HepG2 (cell line): Measurements from ENCODE around the gene NR2F1. TPM values are rescaled to one million over a fixed set of nuclear protein-coding genes. Genes with fewer than 3 reads are reported as not detected.

Experiments used
- CBFB ChIP-seq: sonication (generic); formaldehyde crosslinking; IDR thresholded peaks from 2 replicates; pipeline ENCODE4 v1.4.0; 2020; ENCODE audit warnings: missing genetic modification reagents
- DBP ChIP-seq: sonication (generic); formaldehyde crosslinking; IDR thresholded peaks from 2 replicates; pipeline ENCODE4 v1.4.0; 2020; ENCODE audit warnings: missing genetic modification reagents; ENCODE audit errors: not compliant biosample characterization
- DR1 ChIP-seq: sonication (generic); formaldehyde crosslinking; IDR thresholded peaks from 2 replicates; pipeline ENCODE4 v1.8.0; 2021; ENCODE audit warnings: mild to moderate bottlenecking, missing genetic modification reagents, inconsistent platforms
- FOXK1 ChIP-seq: sonication (generic); formaldehyde crosslinking; IDR thresholded peaks from 2 replicates; pipeline ENCODE4 v1.4.0; 2020; ENCODE audit warnings: low read depth, missing genetic modification reagents, borderline replicate concordance
- HDAC6 ChIP-seq: fragments of 200-600 bp; sonication (generic); IDR thresholded peaks from 2 replicates; pipeline ENCODE4 v1.7.0; 2017; ENCODE audit warnings: mild to moderate bottlenecking, antibody characterized with exemption, low read length, low read depth
- HES4 ChIP-seq: sonication (generic); formaldehyde crosslinking; IDR thresholded peaks from 2 replicates; pipeline ENCODE4 v1.9.0; 2021; ENCODE audit warnings: mild to moderate bottlenecking, missing genetic modification reagents, borderline replicate concordance
- MYPOP ChIP-seq: sonication (generic); formaldehyde crosslinking; IDR thresholded peaks from 2 replicates; pipeline ENCODE4 v1.8.1; 2023; ENCODE audit warnings: mild to moderate bottlenecking, moderate library complexity, missing genetic modification reagents
- PHB2 ChIP-seq: fragments of 450-650 bp; IDR thresholded peaks from 2 replicates; pipeline ENCODE4 v1.6.1; 2018; ENCODE audit not compliant: partially characterized antibody
- RBFOX2 ChIP-seq: fragments of 200-400 bp; formaldehyde crosslinking; IDR thresholded peaks from 2 replicates; pipeline ENCODE4 v1.6.1; 2017; ENCODE audit warnings: low read depth, mild to moderate bottlenecking, low read length
- SPEN ChIP-seq: sonication (generic); formaldehyde crosslinking; IDR thresholded peaks from 2 replicates; pipeline ENCODE4 v1.5.1; 2020; ENCODE audit warnings: low read depth, mild to moderate bottlenecking, missing genetic modification reagents
- TFAP4 ChIP-seq: sonication (generic); IDR thresholded peaks from 2 replicates; pipeline ENCODE4 v1.6.1; 2016; ENCODE audit warnings: low read depth, borderline replicate concordance
- ZBTB26 ChIP-seq: IDR thresholded peaks from 2 replicates; pipeline ENCODE4 v1.6.1; 2016; ENCODE audit warnings: missing compliant biosample characterization, missing genetic modification reagents, borderline replicate concordance
- ZNF10 ChIP-seq: sonication (generic); formaldehyde crosslinking; IDR thresholded peaks from 2 replicates; pipeline ENCODE4 v1.4.0; 2020; ENCODE audit warnings: mild to moderate bottlenecking, low read depth, missing genetic modification reagents, borderline replicate concordance
- ZNF143 ChIP-seq: sonication (generic); formaldehyde crosslinking; IDR thresholded peaks from 2 replicates; pipeline ENCODE4 v1.4.0; 2020; ENCODE audit warnings: missing genetic modification reagents
- ZNF318 ChIP-seq: sonication (generic); formaldehyde crosslinking; IDR thresholded peaks from 2 replicates; pipeline ENCODE4 v1.4.0; 2020; ENCODE audit warnings: mild to moderate bottlenecking, missing genetic modification reagents
- ZNF510 ChIP-seq: sonication (generic); formaldehyde crosslinking; IDR thresholded peaks from 2 replicates; pipeline ENCODE4 v1.4.0; 2020; ENCODE audit warnings: low read depth, mild to moderate bottlenecking, missing genetic modification reagents
- ZNF776 ChIP-seq: sonication (generic); formaldehyde crosslinking; IDR thresholded peaks from 2 replicates; pipeline ENCODE4 v1.4.0; 2020; ENCODE audit warnings: mild to moderate bottlenecking, missing genetic modification reagents
- polyA plus RNA-seq, 8 experiments: library from polyadenylated mRNA; depleted of rRNA in 3 of 8; stranded (reverse) in 7 of 8; unstranded in 1 of 8; fragments of >200 nt; fragmentation: Illumina TruSeq in 4 of 8; extraction: Trizol in 4 of 8; gene quantifications; 2 replicates each; pipeline versions ENCODE4 v1.2.1 to v1.2.3, GENCODE V29; 2011 to 2016; ENCODE audit warnings: low read depth in 4 of 8, missing spikeins in 1 of 8, mixed read lengths in 1 of 8; ENCODE audit not compliant: insufficient read depth in 1 of 8
- total RNA-seq, 5 experiments: library from RNA; depleted of rRNA; stranded (reverse); fragments of >200 nt; fragmentation: Illumina TruSeq; extraction: Trizol; gene quantifications; 2 replicates each; pipeline ENCODE4 v1.2.3, GENCODE V29; 2016; ENCODE audit warnings: low read depth in 1 of 5

Gene NR2F1
- total and polyA plus RNA-seq, 2 of the 13 experiments (the other 11 are each of a cell fraction or from before 2014, with no cell fraction given) = 17.1 to 59.7 TPM

- TF ChIP-seq ZNF143 (CRISPR knock-in tag) = no peak
- no peak for TF ChIP-seq MYPOP (CRISPR knock-in tag)
- no peak for TF ChIP-seq DBP (CRISPR knock-in tag)
- no peak for TF ChIP-seq DR1 (CRISPR knock-in tag)
- TF ChIP-seq ZBTB26 (CRISPR knock-in tag) = no peak
- TF ChIP-seq PHB2 = no peak
- no peak for TF ChIP-seq ZNF10 (CRISPR knock-in tag)
- peak; percentile 64 for TF ChIP-seq RBFOX2
- TF ChIP-seq FOXK1 (CRISPR knock-in tag) = no peak
- TF ChIP-seq ZNF318 (CRISPR knock-in tag) = no peak
- no peak for TF ChIP-seq ZNF510
- TF ChIP-seq TFAP4 = no peak
- TF ChIP-seq HES4 (CRISPR knock-in tag) = peak; percentile 38; the same call in 1 of the 2 replicates
- TF ChIP-seq ZNF776 = no peak
- TF ChIP-seq HDAC6 = no peak
- TF ChIP-seq CBFB (CRISPR knock-in tag) = no peak
- TF ChIP-seq SPEN (CRISPR knock-in tag) = peak; percentile 16; the same call in 1 of the 2 replicates
These were observed 2.2 kb downstream of the NR2F1 start (continued) for GRCh38 chr5:93585041-93585766.
